Activated CD4-positive, alpha-beta memory T cell treated with anti-CD3 and anti-CD28 coated beads for 36 hours (primary cell): ENCODE results near the gene ONECUT3. TPM values are rescaled to one million over a fixed set of nuclear protein-coding genes. Genes with fewer than 3 reads are reported as not detected.

Source experiments
- CTCF ChIA-PET: fragments of 350-600 bp; sonication (Branson Sonifier 250); formaldehyde crosslinking; loops from one replicate; lab custom pipeline; 2021; ENCODE audit warnings: antibody characterized with exemption, inconsistent platforms; lab: Charles Lee
- POLR2A ChIA-PET: fragments of 350-600 bp; sonication (Branson Sonifier 250); formaldehyde crosslinking; loops from one replicate; lab custom pipeline; 2021; ENCODE audit warnings: antibody characterized with exemption; lab: Charles Lee
- DNase-seq: peaks from one replicate; pipeline ENCODE4 v3.0.0-alpha.2; 2020
- H3K27ac Mint-ChIP-seq: one replicate; pipeline ENCODE4 v1.8.0; 2021; ENCODE audit warnings: mixed read lengths
- H3K27me3 Mint-ChIP-seq: one replicate; pipeline ENCODE4 v1.8.0; 2021; ENCODE audit warnings: mixed read lengths
- H3K36me3 Mint-ChIP-seq: one replicate; pipeline ENCODE4 v1.8.0; 2021; ENCODE audit warnings: mixed read lengths
- H3K4me1 Mint-ChIP-seq: one replicate; pipeline ENCODE4 v1.8.0; 2021; ENCODE audit warnings: low read depth, mixed read lengths
- H3K4me3 Mint-ChIP-seq: one replicate; pipeline ENCODE4 v1.8.0; 2021; ENCODE audit warnings: mild to moderate bottlenecking, mixed read lengths
- H3K9me3 Mint-ChIP-seq: one replicate; pipeline ENCODE4 v1.8.0; 2021; ENCODE audit warnings: mixed read lengths
- intact Hi-C: fragments of 100-400 bp; cut with micrococcal nuclease; formaldehyde crosslinking; loops from one replicate; pipeline ENCODE4 v1.15.1; 2023
- total RNA-seq, 2 experiments: library from RNA; stranded (reverse); gene quantifications; one replicate each; pipeline ENCODE4 v1.2.3, GENCODE V29; 2021

Gene ONECUT3
- total RNA-seq, 2 experiments from 2014 or later = not detected

DNA sequence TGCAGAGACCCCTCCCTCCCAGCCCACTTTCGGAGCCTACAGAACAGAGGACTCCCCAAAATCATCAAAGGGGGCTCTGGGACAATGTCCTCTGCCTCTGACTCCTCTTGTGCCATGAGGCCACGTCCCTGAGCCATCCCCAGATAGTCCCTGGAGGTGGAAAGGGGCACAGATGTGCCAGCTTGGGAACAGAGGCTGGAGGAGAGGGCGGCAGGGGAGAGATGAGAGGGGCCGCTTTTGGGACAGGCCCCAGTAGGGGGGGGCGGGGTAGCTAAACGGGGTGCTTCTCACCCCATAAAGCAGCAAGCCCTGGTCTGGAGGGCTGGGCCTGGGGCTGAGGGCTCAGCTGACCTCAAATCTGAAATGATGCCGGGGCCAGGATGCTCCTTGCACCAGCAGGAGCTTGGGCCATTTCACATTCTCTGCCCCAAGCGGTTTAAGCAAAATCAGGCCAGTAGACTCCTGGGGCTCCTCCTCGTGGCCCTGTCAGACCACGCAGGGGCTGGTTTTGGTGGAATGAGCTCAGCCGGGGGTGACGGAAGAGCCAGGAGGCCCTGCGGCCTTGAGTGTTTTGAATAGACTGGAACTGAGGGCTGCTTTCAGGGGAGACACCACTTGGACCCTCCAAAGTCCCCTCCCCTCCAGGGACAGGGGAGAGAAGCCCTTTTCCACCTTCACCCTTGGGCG lies 27.1 kb downstream of the ONECUT3 start:
- Mint-ChIP-seq H3K4me1 (no peaks in the 10 kb centered on the region), H3K9me3 (peaks cover 7% of the 10 kb centered on the region), H3K4me3 (no peak overlapping the region), H3K27ac (no peak overlapping the region), H3K27me3 (peaks cover 55% of the 10 kb centered on the region), H3K36me3 (no peaks in the 10 kb centered on the region)
- intact Hi-C loops = no loop called here
- POLR2A ChIA-PET = no interaction called here
- no peak for DNase-seq
- CTCF ChIA-PET = interaction anchor here (1.1 to 4.0 kb wide), 6 partner anchors 10 to 234 kb away, joined by 3 to 32 read pairs (median 14); no protein-coding TSS in a partner anchor

DNA sequence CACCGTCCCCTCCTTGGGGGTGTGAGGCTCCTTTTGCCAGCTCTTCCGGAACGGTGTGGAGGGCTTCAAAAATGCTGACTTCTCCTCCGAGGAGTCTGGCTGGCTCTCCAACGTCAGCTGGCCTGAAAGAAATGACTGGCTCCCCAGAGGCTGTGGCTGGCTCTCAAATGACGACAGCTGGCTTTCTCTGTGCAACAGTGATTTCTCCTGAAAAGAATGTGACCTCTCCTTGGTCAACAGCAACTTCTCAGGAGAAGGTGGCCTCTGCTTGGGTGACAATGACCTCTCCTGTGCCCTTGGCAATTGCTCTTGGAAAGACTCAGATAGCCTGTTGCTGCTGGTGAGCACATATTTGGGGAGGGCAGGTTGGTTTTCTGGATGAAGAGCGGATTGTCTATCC lies 29.2 kb downstream of the ONECUT3 start:
- Mint-ChIP-seq H3K36me3 (no peaks in the 10 kb centered on the region), H3K9me3 (peaks cover 7% of the 10 kb centered on the region), H3K4me3 (no peak overlapping the region), H3K27ac (no peak overlapping the region), H3K27me3 (peaks cover 43% of the 10 kb centered on the region), H3K4me1 (no peaks in the 10 kb centered on the region)
- intact Hi-C loops = no loop called here
- DNase-seq = no peak
- ChIA-PET POLR2A (no interaction called here), CTCF (interaction anchor here (0.6 to 4.0 kb wide), 9 partner anchors 11 to 236 kb away, joined by 3 to 32 read pairs (median 3); no protein-coding TSS in a partner anchor)

DNA sequence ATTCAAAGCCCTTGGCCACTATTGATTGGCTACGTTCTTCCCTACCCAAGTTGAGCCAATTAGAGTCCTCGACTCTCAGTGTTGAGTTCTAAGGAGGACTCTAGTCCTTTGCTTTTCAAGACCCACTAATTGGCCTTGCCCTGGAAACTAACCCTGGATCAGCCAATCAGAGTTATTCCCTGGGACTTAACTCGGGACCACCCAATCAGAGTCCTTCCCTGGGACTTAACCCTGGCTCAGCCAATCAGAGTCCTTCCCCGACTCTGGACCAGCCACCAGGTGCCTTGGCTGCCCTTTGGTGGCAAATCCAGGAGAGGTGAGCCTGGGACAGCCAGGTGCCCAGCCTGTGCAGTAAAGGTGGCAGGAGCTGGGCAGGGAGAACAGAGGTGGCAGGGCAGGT lies 30.0 kb downstream of the ONECUT3 start:
- no peaks in the 10 kb centered on the region for H3K4me1 Mint-ChIP-seq
- intact Hi-C loops = no loop called here
- POLR2A ChIA-PET = no interaction called here

DNA sequence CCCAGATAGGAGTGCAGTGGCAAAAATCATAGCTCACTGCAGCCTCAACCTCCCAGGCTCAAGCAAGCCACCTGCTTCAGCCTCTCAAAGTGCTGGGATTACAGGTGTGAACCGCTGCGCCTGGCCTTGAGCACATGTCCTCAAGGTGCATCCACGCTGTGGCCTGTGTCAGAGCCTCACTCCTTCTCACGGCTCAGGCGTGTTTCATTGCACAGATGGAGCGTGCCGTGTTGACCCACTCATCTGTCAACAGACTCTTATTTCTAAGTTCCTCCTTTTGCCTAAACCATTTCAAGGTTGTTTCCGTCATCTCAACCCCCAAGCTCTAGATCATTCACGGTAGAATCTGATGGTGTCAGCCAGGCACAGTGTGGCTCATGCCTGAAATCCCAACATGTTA lies 30.6 kb downstream of the ONECUT3 start:
- Mint-ChIP-seq H3K27ac (no peak overlapping the region), H3K4me1 (no peaks in the 10 kb centered on the region), H3K4me3 (no peak overlapping the region), H3K36me3 (no peaks in the 10 kb centered on the region), H3K27me3 (peaks cover 35% of the 10 kb centered on the region), H3K9me3 (peaks cover 7% of the 10 kb centered on the region)
- CTCF ChIA-PET = interaction anchor here (1.5 to 4.0 kb wide), 3 partner anchors 10 to 112 kb away, joined by 4 to 32 read pairs (median 21); no protein-coding TSS in a partner anchor
- POLR2A ChIA-PET = no interaction called here
- intact Hi-C loops = no loop called here
- no peak for DNase-seq

More for the DNA sequence above, 30.0 kb downstream of the ONECUT3 start:
- Mint-ChIP-seq H3K27ac (no peak overlapping the region), H3K4me3 (no peak overlapping the region), H3K9me3 (peaks cover 7% of the 10 kb centered on the region), H3K27me3 (peaks cover 38% of the 10 kb centered on the region), H3K36me3 (no peaks in the 10 kb centered on the region)
- DNase-seq = no peak
- CTCF ChIA-PET = interaction anchor here (1.5 to 4.0 kb wide), 4 partner anchors 10 to 211 kb away, joined by 3 to 32 read pairs (median 12); no protein-coding TSS in a partner anchor

DNA sequence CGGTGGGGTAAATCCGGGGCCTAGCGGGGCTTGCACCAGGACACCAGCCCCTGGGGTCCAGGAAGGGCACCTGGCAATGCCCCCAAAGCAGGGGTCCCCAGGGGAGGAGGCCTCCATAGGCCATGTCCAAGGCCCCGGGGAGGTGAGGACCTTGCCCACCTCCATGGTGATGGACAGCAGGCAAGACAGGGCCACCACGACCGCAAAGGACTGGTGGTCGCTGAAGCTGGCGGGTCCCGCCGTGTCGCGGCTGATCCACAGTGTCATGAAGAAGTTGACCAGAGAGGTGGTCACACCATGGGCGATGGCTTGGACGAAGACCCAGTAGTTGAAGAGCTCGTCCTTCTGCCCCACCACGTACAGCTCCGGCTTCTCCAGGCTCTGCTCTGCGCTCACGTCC lies 32.0 kb downstream of the ONECUT3 start:
- intact Hi-C loops = no loop called here
- peaks cover 7% of the 10 kb centered on the region for H3K9me3 Mint-ChIP-seq
- ChIA-PET POLR2A (no interaction called here), CTCF (interaction anchor here (0.7 to 1.2 kb wide), 3 partner anchors 40 to 113 kb away, joined by 3 read pairs; no protein-coding TSS in a partner anchor)
- peaks cover 25% of the 10 kb centered on the region for H3K27me3 Mint-ChIP-seq
- H3K4me1 Mint-ChIP-seq = no peaks in the 10 kb centered on the region
- no peak for DNase-seq
- H3K4me3 Mint-ChIP-seq = no peak overlapping the region
- H3K27ac Mint-ChIP-seq = no peak overlapping the region
- no peaks in the 10 kb centered on the region for H3K36me3 Mint-ChIP-seq

DNA sequence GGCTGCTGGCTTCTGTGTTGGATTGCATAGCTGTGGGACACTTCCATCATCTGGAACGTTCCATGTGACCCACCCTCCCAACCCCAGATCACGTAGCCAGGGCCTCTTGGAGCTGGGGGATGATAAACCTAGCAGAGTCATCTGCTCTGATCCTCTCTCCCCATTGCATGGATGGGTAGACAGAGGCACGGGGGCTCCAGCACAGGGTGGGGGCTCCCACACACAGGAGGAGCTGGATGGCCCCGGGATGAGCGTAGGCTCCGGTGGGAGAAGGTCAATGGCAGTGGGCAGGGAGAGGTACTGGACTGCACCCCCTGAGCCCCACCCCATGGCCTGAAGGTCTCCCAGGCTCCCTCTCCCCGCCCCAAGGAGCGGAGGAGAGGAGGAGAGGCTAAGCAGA lies 33.4 kb downstream of the ONECUT3 start:
- Mint-ChIP-seq H3K9me3 (peaks cover 2% of the 10 kb centered on the region), H3K27ac (no peak overlapping the region), H3K4me1 (no peaks in the 10 kb centered on the region), H3K36me3 (no peaks in the 10 kb centered on the region), H3K27me3 (peaks cover 17% of the 10 kb centered on the region), H3K4me3 (no peak overlapping the region)
- intact Hi-C loops = no loop called here
- ChIA-PET POLR2A (no interaction called here), CTCF (interaction anchor here (0.7 to 1.9 kb wide), 5 partner anchors 10 to 49 kb away, joined by 3 to 4 read pairs (median 3); no protein-coding TSS in a partner anchor)
- no peak for DNase-seq

DNA sequence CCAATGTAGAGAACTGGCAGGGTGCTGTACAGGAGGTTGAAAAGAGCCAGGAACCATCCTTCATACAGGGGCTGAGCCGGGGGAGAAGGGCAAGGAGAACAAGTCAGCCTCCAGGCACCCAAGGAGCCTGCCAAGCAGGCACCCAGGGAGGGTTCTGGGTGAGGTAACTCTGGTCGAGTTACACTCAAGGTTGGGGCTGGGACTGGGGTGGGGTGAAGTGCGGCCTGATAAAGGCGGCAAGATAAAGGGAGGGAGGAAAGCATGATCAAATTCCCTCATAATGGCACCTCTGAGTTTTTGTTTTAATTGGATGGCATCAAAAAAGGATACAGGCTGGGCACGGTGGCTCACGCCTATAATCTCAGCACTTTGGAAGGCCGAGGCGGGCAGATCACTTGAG lies 33.8 kb downstream of the ONECUT3 start:
- no peaks in the 10 kb centered on the region for H3K9me3 Mint-ChIP-seq
- ChIA-PET POLR2A (no interaction called here), CTCF (interaction anchor here (0.9 to 1.9 kb wide), 4 partner anchors 8 to 42 kb away, joined by 3 to 11 read pairs (median 4); no protein-coding TSS in a partner anchor)
- H3K36me3 Mint-ChIP-seq = no peaks in the 10 kb centered on the region
- DNase-seq = no peak
- H3K4me1 Mint-ChIP-seq = no peaks in the 10 kb centered on the region
- intact Hi-C loops = no loop called here
- H3K27ac Mint-ChIP-seq = no peak overlapping the region
- peaks cover 17% of the 10 kb centered on the region for H3K27me3 Mint-ChIP-seq
- no peak overlapping the region for H3K4me3 Mint-ChIP-seq

DNA sequence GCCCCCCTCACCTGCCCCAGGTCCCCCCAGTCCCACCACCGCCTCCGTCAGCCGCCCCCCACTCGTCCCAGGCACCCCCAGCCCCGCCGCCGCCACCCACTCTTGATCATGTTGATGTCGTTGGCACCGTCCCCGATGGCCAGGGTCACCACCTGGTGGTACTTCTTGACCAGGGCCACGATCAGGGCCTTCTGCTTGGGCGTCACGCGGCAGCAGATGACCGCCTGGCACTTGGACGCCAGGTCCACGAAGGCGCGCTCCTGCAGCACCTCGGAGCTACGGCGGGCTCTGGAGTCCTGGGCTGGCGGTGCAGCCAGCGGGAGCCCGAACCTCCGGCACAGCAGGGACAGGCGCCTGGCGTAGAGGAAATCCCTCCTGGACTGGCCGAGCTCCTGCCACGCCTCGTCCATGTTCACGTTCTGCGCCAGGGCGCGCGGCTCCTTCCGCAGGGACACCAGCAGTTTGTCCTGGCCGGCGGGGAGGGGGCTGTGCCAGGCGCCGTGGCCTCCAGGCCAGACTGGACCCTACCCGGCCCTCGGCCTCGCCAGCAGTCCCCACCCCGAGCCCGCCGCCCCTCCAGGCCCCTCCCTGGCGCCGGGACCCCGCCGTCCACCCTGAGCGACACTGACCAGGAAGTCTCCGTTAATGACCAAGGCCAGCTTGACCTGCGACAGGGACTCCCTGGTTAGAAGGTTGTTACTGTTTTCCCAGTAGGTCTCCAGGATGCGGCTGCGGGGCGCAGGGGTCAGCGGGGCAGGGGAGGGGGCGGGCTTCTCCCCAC lies 36.1 kb downstream of the ONECUT3 start:
- ChIA-PET CTCF (interaction anchor here (1.3 to 1.6 kb wide), 4 partner anchors 9 to 37 kb away, joined by 4 to 6 read pairs (median 6); no protein-coding TSS in a partner anchor), POLR2A (no interaction called here)
- no peaks in the 10 kb centered on the region for H3K9me3 Mint-ChIP-seq
- H3K36me3 Mint-ChIP-seq = no peaks in the 10 kb centered on the region
- no peak overlapping the region for H3K27ac Mint-ChIP-seq
- H3K27me3 Mint-ChIP-seq = peaks cover 5% of the 10 kb centered on the region
- intact Hi-C loops = loop anchor here (2.0 kb wide), 1 partner anchor 23 kb away; the partner anchor contains the start of gene ATP8B3
- no peak overlapping the region for H3K4me3 Mint-ChIP-seq
- no peaks in the 10 kb centered on the region for H3K4me1 Mint-ChIP-seq
- DNase-seq = no peak

DNA sequence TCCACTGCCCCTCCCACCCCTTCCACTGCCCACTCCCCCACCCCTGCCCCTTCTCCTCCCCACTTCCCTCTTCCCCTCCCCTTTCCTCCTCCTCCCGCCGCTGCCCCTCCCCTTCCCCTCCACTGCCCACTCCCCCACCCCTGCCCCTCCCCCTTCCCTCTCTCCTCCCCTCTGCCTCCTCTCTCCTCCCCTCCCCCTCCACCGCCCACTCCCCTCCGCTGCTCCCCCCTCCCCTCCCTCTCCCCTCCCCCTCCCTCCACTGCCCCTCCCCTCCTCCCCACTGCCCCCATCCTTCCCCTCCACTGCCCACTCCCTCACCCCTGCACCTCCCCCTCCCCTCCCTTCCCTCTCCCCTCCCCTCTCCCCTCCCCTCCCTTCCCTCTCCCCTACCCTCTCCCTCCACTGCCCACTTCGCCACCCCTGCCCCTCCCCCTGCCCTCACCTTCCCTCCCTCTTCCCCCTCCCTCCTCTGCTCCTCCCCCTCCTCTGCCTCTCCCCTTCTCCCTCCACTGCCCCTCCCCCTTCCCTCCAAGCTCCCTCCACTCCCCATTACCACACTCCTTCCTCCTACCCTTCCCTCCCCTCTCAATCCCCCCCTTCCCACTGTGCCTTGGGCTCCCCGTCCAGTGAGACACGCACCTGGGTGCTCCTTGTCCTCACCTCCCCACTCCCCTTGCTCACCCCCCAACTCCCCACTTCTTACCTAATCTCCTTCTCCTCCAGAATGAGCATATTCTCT lies 36.9 kb downstream of the ONECUT3 start:
- ChIA-PET CTCF (interaction anchor here (1.3 to 1.6 kb wide), 3 partner anchors 19 to 36 kb away, joined by 5 to 6 read pairs (median 6); no protein-coding TSS in a partner anchor), POLR2A (no interaction called here)
- no peak for DNase-seq
- H3K27me3 Mint-ChIP-seq = peaks cover 8% of the 10 kb centered on the region
- H3K4me1 Mint-ChIP-seq = no peaks in the 10 kb centered on the region
- H3K9me3 Mint-ChIP-seq = no peaks in the 10 kb centered on the region
- intact Hi-C loops = no loop called here
- H3K27ac Mint-ChIP-seq = no peak overlapping the region
- H3K4me3 Mint-ChIP-seq = no peak overlapping the region
- H3K36me3 Mint-ChIP-seq = no peaks in the 10 kb centered on the region

DNA sequence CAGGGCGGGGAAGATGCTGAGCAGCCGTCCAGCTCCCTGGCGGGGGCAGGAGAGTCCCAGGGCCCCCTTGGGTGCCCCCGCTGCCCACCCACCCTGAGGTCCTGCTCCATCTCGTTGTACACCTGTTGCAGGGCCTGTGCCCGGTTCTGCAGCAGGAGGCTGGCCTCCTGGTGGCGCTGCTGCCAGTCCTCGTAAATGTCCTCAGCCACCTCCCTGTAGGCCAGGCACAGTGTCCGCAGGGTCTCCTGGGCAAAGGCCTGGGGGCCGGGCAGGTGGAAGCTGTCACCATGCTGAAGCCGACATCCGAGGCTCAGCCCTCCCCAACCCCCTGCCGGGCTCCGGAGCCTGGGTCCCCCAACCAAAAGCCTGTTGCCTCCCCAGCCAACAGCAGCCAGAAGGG lies 38.6 kb downstream of the ONECUT3 start:
- H3K36me3 Mint-ChIP-seq = no peaks in the 10 kb centered on the region
- intact Hi-C loops = no loop called here
- DNase-seq = no peak
- ChIA-PET CTCF (interaction anchor here (0.7 to 4.2 kb wide), 3 partner anchors 10 to 235 kb away, joined by 4 to 32 read pairs (median 5); no protein-coding TSS in a partner anchor), POLR2A (no interaction called here)
- peaks cover 3% of the 10 kb centered on the region for H3K4me1 Mint-ChIP-seq
- H3K27me3 Mint-ChIP-seq = peaks cover 13% of the 10 kb centered on the region
- no peak overlapping the region for H3K4me3 Mint-ChIP-seq
- no peak overlapping the region for H3K27ac Mint-ChIP-seq
- H3K9me3 Mint-ChIP-seq = no peaks in the 10 kb centered on the region

DNA sequence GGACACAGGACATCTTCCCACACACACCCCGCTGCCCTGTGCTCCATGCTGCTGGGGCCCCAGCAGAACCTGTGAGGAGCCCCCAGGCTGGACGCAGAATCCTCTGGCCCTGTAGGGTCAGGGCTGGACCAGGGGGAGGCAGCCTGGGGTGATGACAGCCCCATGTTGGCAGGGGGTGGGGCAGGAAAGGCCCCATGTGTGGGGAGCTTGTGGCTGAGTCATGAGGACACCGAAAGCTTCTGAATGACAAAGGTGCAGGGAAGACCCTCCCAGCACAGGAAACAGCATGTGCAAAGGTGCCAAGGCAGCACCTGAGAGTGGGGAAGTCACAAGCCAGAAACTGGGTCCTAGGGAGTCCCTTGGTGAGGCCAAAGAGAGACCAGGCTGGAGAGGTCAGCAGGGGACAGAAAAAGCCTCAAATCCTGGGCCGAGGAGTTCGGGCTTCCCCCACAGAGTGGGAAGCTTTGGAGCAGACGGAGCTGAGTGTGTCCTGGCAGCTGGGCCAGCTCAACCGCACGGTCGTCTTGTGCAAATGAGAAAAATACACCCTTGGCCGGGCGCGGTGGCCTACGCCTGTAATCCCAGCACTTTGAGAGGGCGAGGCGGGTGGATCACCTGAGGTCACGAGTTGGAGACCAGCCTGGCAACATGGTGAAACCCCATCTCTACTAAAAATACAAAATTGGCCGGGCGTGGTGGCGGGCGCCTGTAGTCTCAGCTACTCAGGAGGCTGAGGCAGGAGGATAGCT lies 41.3 kb downstream of the ONECUT3 start:
- peak; percentile 22 for DNase-seq
- intact Hi-C loops = no loop called here
- POLR2A ChIA-PET = no interaction called here
- H3K4me3 Mint-ChIP-seq = no peak overlapping the region
- H3K9me3 Mint-ChIP-seq = no peaks in the 10 kb centered on the region
- H3K27ac Mint-ChIP-seq = no peak overlapping the region
- H3K4me1 Mint-ChIP-seq = peaks cover 3% of the 10 kb centered on the region
- CTCF ChIA-PET = interaction anchor here (1.2 to 4.2 kb wide), 7 partner anchors 13 to 248 kb away, joined by 3 to 32 read pairs (median 8); no protein-coding TSS in a partner anchor
- no peaks in the 10 kb centered on the region for H3K36me3 Mint-ChIP-seq
- peaks cover 15% of the 10 kb centered on the region for H3K27me3 Mint-ChIP-seq
